HCT116 (cell line): Measurements from ENCODE around the gene EYA3. TPM values are rescaled to one million over a fixed set of nuclear protein-coding genes. Genes with fewer than 3 reads are reported as not detected.

Experiments used
- ATAC-seq: fragments of 200-7000 bp; cut with Tn5 transposase; 2 replicates; pipeline ENCODE4 v1.9.1; 2020; ENCODE audit warnings: mild to moderate bottlenecking, moderate library complexity
- BruUV-seq: library from RNA; stranded (reverse); fragments of 400-500 nt; replicated peaks from 2 replicates; lab custom pipeline; 2021; lab: Mats Ljungman, UMichigan
- CTCF ChIA-PET: fragments of 300-600 bp; sonication (Branson Sonifier 250); formaldehyde crosslinking; loops from one replicate; lab custom pipeline; 2021; ENCODE audit warnings: antibody characterized with exemption; lab: Charles Lee
- POLR2A ChIA-PET: fragments of 300-600, 350-600 bp; sonication (Branson Sonifier 250); formaldehyde crosslinking; loops from one replicate; lab custom pipeline; 2021; ENCODE audit warnings: antibody characterized with exemption; lab: Charles Lee
- RAD21 ChIA-PET, 2 experiments: fragments of 300-600 bp; sonication (Branson Sonifier 250); formaldehyde crosslinking; loops; one replicate each; lab custom pipeline; 2023; ENCODE audit warnings: low total read pairs in 2 of 2; ENCODE audit not compliant: uncharacterized antibody in 2 of 2, unreplicated experiment in 2 of 2, low non-redundant PET in 1 of 2; lab: Charles Lee
- DNase-seq: peaks from one replicate; pipeline ENCODE4 v3.0.0-alpha.2; 2010; ENCODE audit warnings: low read depth, low spot score
- H2AFZ ChIP-seq: fragments of 200-600 bp; shearing (Covaris generic), sonication (generic); 2 replicates; pipeline ENCODE4 v1.6.1; 2017; ENCODE audit warnings: low read depth, mixed run types, mixed read lengths, antibody characterized with exemption, low read length; ENCODE audit not compliant: poor library complexity, severe bottlenecking
- H3K27ac ChIP-seq: 2 replicates; pipeline ENCODE4 v1.5.1; 2012; ENCODE audit warnings: low read depth, low read length
- H3K27me3 ChIP-seq: fragments of 200-600 bp; sonication (generic); 2 replicates; pipeline ENCODE4 v1.6.1; 2016; ENCODE audit warnings: mixed run types, low read length, mixed read lengths; ENCODE audit not compliant: insufficient read depth
- H3K36me3 ChIP-seq, 2 experiments: fragments of 200-500 bp in 1 of 2; fragments of 200-600 bp in 1 of 2; sonication (Bioruptor generic) in 1 of 2; sonication (generic) in 1 of 2; 2 replicates each; pipeline versions ENCODE4 v1.5.1 to v1.6.1; 2014 to 2016; ENCODE audit warnings: low read length in 2 of 2, inconsistent platforms in 1 of 2, mixed read lengths in 1 of 2, mixed run types in 1 of 2; ENCODE audit not compliant: insufficient read depth in 2 of 2, control insufficient read depth in 1 of 2
- H3K4me1 ChIP-seq, 2 experiments: fragments of 200-600 bp in 1 of 2; sonication (generic) in 1 of 2; 2 replicates each; pipeline versions ENCODE4 v1.5.1 to v1.6.1; 2012 to 2017; ENCODE audit warnings: low read length in 2 of 2, inconsistent platforms in 1 of 2, mild to moderate bottlenecking in 1 of 2, mixed read lengths in 1 of 2, mixed run types in 1 of 2, moderate library complexity in 1 of 2; ENCODE audit not compliant: insufficient read depth in 2 of 2, control insufficient read depth in 1 of 2
- H3K4me2 ChIP-seq: fragments of 200-600 bp; sonication (generic); 2 replicates; pipeline ENCODE4 v1.6.1; 2017; ENCODE audit warnings: mixed run types, low read length, mixed read lengths
- H3K4me3 ChIP-seq, 2 experiments: fragments of 200-600 bp in 1 of 2; sonication (generic) in 1 of 2; replicated peaks in 1 of 2; 2 replicates each; pipeline ENCODE4 v1.5.1; 2011 to 2016; ENCODE audit warnings: low read length in 2 of 2, control low read depth in 1 of 2, low read depth in 1 of 2, mild to moderate bottlenecking in 1 of 2, mixed read lengths in 1 of 2, mixed run types in 1 of 2
- H3K79me2 ChIP-seq: fragments of 200-600 bp; sonication (generic); 2 replicates; pipeline ENCODE4 v1.6.1; 2017; ENCODE audit warnings: mild to moderate bottlenecking, mixed run types, low read length, moderate library complexity, mixed read lengths; ENCODE audit not compliant: insufficient read depth
- H3K9ac ChIP-seq: fragments of 200-600 bp; sonication (generic); 2 replicates; pipeline ENCODE4 v1.6.1; 2016; ENCODE audit warnings: low read length, mixed read lengths
- H3K9me2 ChIP-seq: fragments of 200-600 bp; sonication (generic), shearing (Covaris generic); 2 replicates; pipeline ENCODE4 v1.6.1; 2017; ENCODE audit warnings: mixed run types, mild to moderate bottlenecking, moderate library complexity; ENCODE audit not compliant: insufficient read depth
- H3K9me3 ChIP-seq, 2 experiments: fragments of 200-500 bp in 1 of 2; fragments of 200-600 bp in 1 of 2; sonication (Bioruptor generic) in 1 of 2; sonication (generic) in 1 of 2; 2 replicates each; pipeline ENCODE4 v1.6.1; 2014 to 2017; ENCODE audit warnings: low read length in 2 of 2, mixed read lengths in 2 of 2, inconsistent platforms in 1 of 2, low read depth in 1 of 2, mild to moderate bottlenecking in 1 of 2, mixed run types in 1 of 2, moderate library complexity in 1 of 2; ENCODE audit not compliant: control insufficient read depth in 1 of 2, insufficient read depth in 1 of 2
- H4K20me1 ChIP-seq: fragments of 200-600 bp; sonication (generic), shearing (Covaris generic); 2 replicates; pipeline ENCODE4 v1.6.1; 2017; ENCODE audit warnings: mixed run types, mild to moderate bottlenecking, moderate library complexity; ENCODE audit not compliant: insufficient read depth
- CBX3 ChIP-seq: IDR thresholded peaks from 2 replicates; pipeline ENCODE4 v1.6.1; 2012; ENCODE audit warnings: low read depth
- CEBPB ChIP-seq: IDR thresholded peaks from 2 replicates; pipeline ENCODE4 v1.6.1; 2012; ENCODE audit warnings: low read depth
- EGR1 ChIP-seq: IDR thresholded peaks from 2 replicates; pipeline ENCODE4 v1.6.1; 2012; ENCODE audit warnings: low read depth
- ELF1 ChIP-seq: IDR thresholded peaks from 2 replicates; pipeline ENCODE4 v1.6.1; 2012; ENCODE audit warnings: low read depth, borderline replicate concordance
- EZH2phosphoT487 ChIP-seq: fragments of 200-600 bp; IDR thresholded peaks from 2 replicates; pipeline ENCODE4 v1.6.1; 2018; ENCODE audit warnings: antibody characterized with exemption, borderline replicate concordance
- FOSL1 ChIP-seq: IDR thresholded peaks from 2 replicates; pipeline ENCODE4 v1.6.1; 2012; ENCODE audit warnings: low read depth
- RAD21 ChIP-seq: IDR thresholded peaks from 2 replicates; pipeline ENCODE4 v1.6.1; 2012; ENCODE audit warnings: low read depth, mild to moderate bottlenecking
- SIN3A ChIP-seq: IDR thresholded peaks from 2 replicates; pipeline ENCODE4 v1.6.1; 2012; ENCODE audit warnings: low read depth
- SRF ChIP-seq: IDR thresholded peaks from 2 replicates; pipeline ENCODE4 v1.6.1; 2012; ENCODE audit warnings: low read depth
- YY1 ChIP-seq: IDR thresholded peaks from 2 replicates; pipeline ENCODE4 v1.6.1; 2011; ENCODE audit warnings: low read length, low read depth, moderate library complexity, mild to moderate bottlenecking; ENCODE audit not compliant: insufficient replicate concordance; ENCODE audit errors: extremely low read depth
- ZNF274 ChIP-seq: fragments of 200-500 bp; sonication (Bioruptor generic); IDR thresholded peaks from 2 replicates; pipeline ENCODE4 v1.6.1; 2014; ENCODE audit warnings: mild to moderate bottlenecking, low read depth, low read length, inconsistent platforms
- intact Hi-C: fragments of 100-400 bp; cut with micrococcal nuclease; formaldehyde crosslinking; loops from 2 replicates; pipeline ENCODE4 v1.10.0; 2022
- total RNA-seq: library from RNA; stranded (reverse); gene quantifications from one replicate; pipeline ENCODE4 v1.2.1, GENCODE V29; 2021; ENCODE audit not compliant: unreplicated experiment
- TF ChIP-seq, protein P1 (sequence below): IDR thresholded peaks from 2 replicates; pipeline ENCODE4 v1.6.1; 2011; ENCODE audit warnings: mild to moderate bottlenecking, low read length, moderate library complexity; ENCODE audit not compliant: insufficient replicate concordance; ENCODE audit errors: extremely low read depth

The EYA3 gene
- total RNA-seq, 1 experiment from 2014 or later, result 25.9 TPM

DNA sequence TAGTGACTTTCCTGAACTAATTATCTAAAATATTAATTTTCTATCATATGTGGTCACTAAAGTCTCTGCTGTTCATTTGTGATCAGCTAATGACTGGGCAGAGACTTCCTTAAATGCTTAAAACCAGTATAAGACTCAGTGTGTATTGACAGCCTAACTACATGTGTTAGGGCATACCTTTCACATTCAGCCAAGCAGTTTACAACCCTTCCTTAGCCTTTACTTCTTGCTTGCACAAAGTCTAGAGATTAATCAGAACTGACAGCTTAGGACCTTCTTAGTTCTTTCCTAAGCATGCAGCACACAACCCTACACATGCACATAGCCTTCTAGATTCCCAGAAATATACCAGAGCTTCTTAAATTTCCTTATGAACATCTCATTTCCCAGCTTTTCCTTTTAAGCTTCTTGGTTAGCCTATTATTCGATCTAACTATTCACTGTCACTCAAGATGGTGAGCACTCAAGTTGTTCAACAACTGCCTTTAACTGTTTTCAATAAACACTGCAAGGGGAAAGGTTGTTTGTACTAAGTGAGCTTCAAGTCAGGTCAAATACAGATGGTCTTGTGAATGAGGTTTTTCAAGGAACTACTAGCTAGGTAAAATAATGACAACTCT lies 13.4 kb downstream of the EYA3 start:
- Histone ChIP-seq H3K27me3 (no peaks in the 10 kb centered on the region), H3K36me3 (no peaks in the 10 kb centered on the region; a peak in 1 of 4 replicates), H3K4me1 (peaks cover 7 to 16% of the 10 kb centered on the region in 2 experiments), H3K27ac (no peak overlapping the region), H3K9me3 (no peaks in the 10 kb centered on the region), H3K79me2 (peaks cover 75% of the 10 kb centered on the region), H2AFZ (no peak overlapping the region), H3K9me2 (no peaks in the 10 kb centered on the region), H4K20me1 (peaks cover 8% of the 10 kb centered on the region; the same call in 1 of the 2 replicates), H3K4me3 (no peak overlapping the region), H3K9ac (no peak overlapping the region), H3K4me2 (no peak overlapping the region)
- ChIA-PET POLR2A (interaction anchor here (1.3 kb wide), 1 partner anchor 15 kb away, joined by 3 read pairs; no protein-coding TSS in a partner anchor), RAD21 (interaction anchor here in 1 of 2 experiments (0.6 kb wide), 1 partner anchor 217 kb away, joined by 3 read pairs; no protein-coding TSS in a partner anchor), CTCF (interaction anchor here (1.5 kb wide), 1 partner anchor 16 kb away, joined by 6 read pairs; no protein-coding TSS in a partner anchor)
- no peak for TF ChIP-seq CBX3
- TF ChIP-seq RAD21, result no peak
- TF ChIP-seq FOSL1, result no peak
- no peak for TF ChIP-seq EZH2phosphoT487
- no peak for TF ChIP-seq EGR1
- TF ChIP-seq CEBPB, result no peak
- TF ChIP-seq YY1, result no peak
- TF ChIP-seq, protein P1, sequence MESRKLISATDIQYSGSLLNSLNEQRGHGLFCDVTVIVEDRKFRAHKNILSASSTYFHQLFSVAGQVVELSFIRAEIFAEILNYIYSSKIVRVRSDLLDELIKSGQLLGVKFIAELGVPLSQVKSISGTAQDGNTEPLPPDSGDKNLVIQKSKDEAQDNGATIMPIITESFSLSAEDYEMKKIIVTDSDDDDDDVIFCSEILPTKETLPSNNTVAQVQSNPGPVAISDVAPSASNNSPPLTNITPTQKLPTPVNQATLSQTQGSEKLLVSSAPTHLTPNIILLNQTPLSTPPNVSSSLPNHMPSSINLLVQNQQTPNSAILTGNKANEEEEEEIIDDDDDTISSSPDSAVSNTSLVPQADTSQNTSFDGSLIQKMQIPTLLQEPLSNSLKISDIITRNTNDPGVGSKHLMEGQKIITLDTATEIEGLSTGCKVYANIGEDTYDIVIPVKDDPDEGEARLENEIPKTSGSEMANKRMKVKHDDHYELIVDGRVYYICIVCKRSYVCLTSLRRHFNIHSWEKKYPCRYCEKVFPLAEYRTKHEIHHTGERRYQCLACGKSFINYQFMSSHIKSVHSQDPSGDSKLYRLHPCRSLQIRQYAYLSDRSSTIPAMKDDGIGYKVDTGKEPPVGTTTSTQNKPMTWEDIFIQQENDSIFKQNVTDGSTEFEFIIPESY, result no peak
- no peak for TF ChIP-seq SIN3A
- TF ChIP-seq ELF1, result no peak
- TF ChIP-seq ZNF274, result no peak
- no peak for TF ChIP-seq SRF
- DNase-seq, result no peak
- no TSS peak for BruUV-seq
- intact Hi-C loops, result no loop called here
- ATAC-seq, result no peak
